HEK293 (cell line): Measurements from ENCODE around the gene DHX57.
A peak's percentile ranks its signal among the peaks of the same experiment; 100 is the strongest.

ENCODE experiments used
- HIC1 ChIP-seq: fragments of 450-650 bp; formaldehyde crosslinking; IDR thresholded peaks from 2 replicates; pipeline ENCODE4 v1.5.1; 2016; ENCODE audit warnings: missing biosample characterization, missing genetic modification characterization
- IKZF3 ChIP-seq: fragments of 450-650 bp; IDR thresholded peaks from 2 replicates; pipeline ENCODE4 v1.5.0; 2018; ENCODE audit warnings: missing biosample characterization, mild to moderate bottlenecking, missing genetic modification characterization, moderate library complexity
- PATZ1 ChIP-seq: fragments of 450-650 bp; formaldehyde crosslinking; IDR thresholded peaks from 2 replicates; pipeline ENCODE4 v1.5.1; 2016; ENCODE audit warnings: missing biosample characterization, missing genetic modification characterization
- SP7 ChIP-seq: fragments of 450-650 bp; formaldehyde crosslinking; IDR thresholded peaks from 2 replicates; pipeline ENCODE4 v1.5.1; 2016; ENCODE audit warnings: missing biosample characterization, missing genetic modification characterization
- ZFP41 ChIP-seq: fragments of 450-650 bp; formaldehyde crosslinking; IDR thresholded peaks from 2 replicates; pipeline ENCODE4 v1.5.1; 2016; ENCODE audit warnings: missing biosample characterization, missing genetic modification characterization, borderline replicate concordance
- ZNF157 ChIP-seq: fragments of 450-650 bp; formaldehyde crosslinking; IDR thresholded peaks from 2 replicates; pipeline ENCODE4 v1.5.1; 2016; ENCODE audit warnings: missing biosample characterization, missing genetic modification characterization
- ZNF184 ChIP-seq: fragments of 450-650 bp; IDR thresholded peaks from 2 replicates; pipeline ENCODE4 v1.5.1; 2018; ENCODE audit warnings: missing biosample characterization, mild to moderate bottlenecking, missing genetic modification characterization
- ZNF223 ChIP-seq: fragments of 450-650 bp; formaldehyde crosslinking; IDR thresholded peaks from 2 replicates; pipeline ENCODE4 v1.5.1; 2016; ENCODE audit warnings: missing biosample characterization, missing genetic modification characterization
- ZNF433 ChIP-seq: fragments of 450-650 bp; formaldehyde crosslinking; IDR thresholded peaks from 2 replicates; pipeline ENCODE4 v1.5.1; 2016; ENCODE audit warnings: missing biosample characterization, missing genetic modification characterization, low read depth
- ZNF501 ChIP-seq: fragments of 450-650 bp; formaldehyde crosslinking; IDR thresholded peaks from 2 replicates; pipeline ENCODE4 v1.5.1; 2016; ENCODE audit warnings: missing biosample characterization, missing genetic modification characterization
- ZNF518A ChIP-seq: fragments of 450-650 bp; formaldehyde crosslinking; conservative IDR thresholded peaks from 2 replicates; pipeline ENCODE4 v1.5.1; 2016; ENCODE audit warnings: low read depth, missing biosample characterization, missing genetic modification characterization
- ZNF555 ChIP-seq: fragments of 450-650 bp; formaldehyde crosslinking; conservative IDR thresholded peaks from 2 replicates; pipeline ENCODE4 v1.5.1; 2017; ENCODE audit warnings: missing biosample characterization, mild to moderate bottlenecking, missing genetic modification characterization, inconsistent platforms
- ZSCAN23 ChIP-seq: fragments of 450-650 bp; formaldehyde crosslinking; IDR thresholded peaks from 2 replicates; pipeline ENCODE4 v1.5.1; 2016; ENCODE audit warnings: missing biosample characterization, missing genetic modification characterization
- TF ChIP-seq, protein P1 (sequence below): fragments of 450-650 bp; formaldehyde crosslinking; IDR thresholded peaks from 2 replicates; pipeline ENCODE4 v1.5.1; 2016; ENCODE audit warnings: missing biosample characterization, missing genetic modification characterization
- TF ChIP-seq, protein P2 (sequence below): fragments of 450-650 bp; formaldehyde crosslinking; IDR thresholded peaks from 2 replicates; pipeline ENCODE4 v1.5.1; 2017; ENCODE audit warnings: missing biosample characterization, missing genetic modification characterization
- TF ChIP-seq, protein P3 (sequence below): fragments of 450-650 bp; formaldehyde crosslinking; IDR thresholded peaks from 2 replicates; pipeline ENCODE4 v1.5.1; 2016; ENCODE audit warnings: missing biosample characterization, missing genetic modification characterization, borderline replicate concordance
- TF ChIP-seq, protein P4 (sequence below): fragments of 450-650 bp; formaldehyde crosslinking; IDR thresholded peaks from 2 replicates; pipeline ENCODE4 v1.5.1; 2017; ENCODE audit warnings: missing biosample characterization, missing genetic modification characterization

Gene DHX57

DNA sequence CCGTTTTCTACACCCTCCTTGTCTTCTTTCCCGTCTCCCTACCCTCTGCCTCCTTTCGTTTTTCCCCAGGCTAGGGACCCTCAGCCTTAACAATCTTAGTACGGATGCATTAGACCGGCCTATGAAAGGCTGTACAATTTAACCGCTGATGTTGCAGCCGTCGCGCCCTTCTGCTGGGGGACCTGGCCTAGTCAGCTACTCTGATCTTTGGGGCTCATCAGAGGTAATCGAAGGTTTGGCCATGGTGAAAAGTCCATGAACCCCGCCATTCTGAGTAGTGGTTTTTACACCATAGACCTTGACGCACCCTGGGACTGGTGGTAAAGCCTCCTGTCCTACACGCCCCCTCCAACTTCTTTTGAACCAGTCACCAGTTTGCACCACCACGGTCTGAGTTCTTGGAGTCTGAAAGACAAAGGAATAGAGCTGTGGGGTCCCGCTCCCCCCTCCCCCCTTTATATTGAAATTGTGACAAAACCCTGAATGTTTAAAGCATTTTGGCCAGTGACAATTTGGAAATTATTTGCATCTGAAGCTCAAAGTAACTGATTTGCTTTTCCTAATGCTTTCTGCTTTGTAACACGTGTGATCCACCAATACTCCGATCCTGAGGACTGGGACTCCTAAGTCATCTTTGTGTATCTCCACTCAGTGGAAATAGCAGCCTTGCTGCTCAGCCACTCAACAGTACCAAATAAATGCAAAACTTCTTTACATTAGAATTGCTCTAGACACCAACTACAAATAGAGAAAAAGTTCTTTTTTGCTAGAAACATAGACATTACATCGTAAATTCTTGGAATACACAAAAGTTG is 123.9 kb downstream of the DHX57 start (continued):
- TF ChIP-seq ZNF518A (tag by site-specific recombination) (no peak; the same call in 1 of the 2 replicates), IKZF3 (tag by site-specific recombination) (no peak), ZSCAN23 (tag by site-specific recombination) (no peak), ZNF184 (tag by site-specific recombination) (no peak), ZNF157 (no peak), ZFP41 (no peak), ZNF501 (tag by site-specific recombination) (no peak), HIC1 (tag by site-specific recombination) (no peak), ZNF433 (tag by site-specific recombination) (no peak), PATZ1 (tag by site-specific recombination) (peak; percentile 79), ZNF555 (tag by site-specific recombination) (no peak), ZNF223 (tag by site-specific recombination) (no peak), SP7 (no peak)
- TF ChIP-seq, protein P1, sequence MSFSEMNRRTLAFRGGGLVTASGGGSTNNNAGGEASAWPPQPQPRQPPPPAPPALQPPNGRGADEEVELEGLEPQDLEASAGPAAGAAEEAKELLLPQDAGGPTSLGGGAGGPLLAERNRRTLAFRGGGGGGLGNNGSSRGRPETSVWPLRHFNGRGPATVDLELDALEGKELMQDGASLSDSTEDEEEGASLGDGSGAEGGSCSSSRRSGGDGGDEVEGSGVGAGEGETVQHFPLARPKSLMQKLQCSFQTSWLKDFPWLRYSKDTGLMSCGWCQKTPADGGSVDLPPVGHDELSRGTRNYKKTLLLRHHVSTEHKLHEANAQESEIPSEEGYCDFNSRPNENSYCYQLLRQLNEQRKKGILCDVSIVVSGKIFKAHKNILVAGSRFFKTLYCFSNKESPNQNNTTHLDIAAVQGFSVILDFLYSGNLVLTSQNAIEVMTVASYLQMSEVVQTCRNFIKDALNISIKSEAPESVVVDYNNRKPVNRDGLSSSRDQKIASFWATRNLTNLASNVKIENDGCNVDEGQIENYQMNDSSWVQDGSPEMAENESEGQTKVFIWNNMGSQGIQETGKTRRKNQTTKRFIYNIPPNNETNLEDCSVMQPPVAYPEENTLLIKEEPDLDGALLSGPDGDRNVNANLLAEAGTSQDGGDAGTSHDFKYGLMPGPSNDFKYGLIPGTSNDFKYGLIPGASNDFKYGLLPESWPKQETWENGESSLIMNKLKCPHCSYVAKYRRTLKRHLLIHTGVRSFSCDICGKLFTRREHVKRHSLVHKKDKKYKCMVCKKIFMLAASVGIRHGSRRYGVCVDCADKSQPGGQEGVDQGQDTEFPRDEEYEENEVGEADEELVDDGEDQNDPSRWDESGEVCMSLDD: 0 out of 2 replicates have a peak, but pooled peaks have one; percentile 17
- TF ChIP-seq, protein P2, sequence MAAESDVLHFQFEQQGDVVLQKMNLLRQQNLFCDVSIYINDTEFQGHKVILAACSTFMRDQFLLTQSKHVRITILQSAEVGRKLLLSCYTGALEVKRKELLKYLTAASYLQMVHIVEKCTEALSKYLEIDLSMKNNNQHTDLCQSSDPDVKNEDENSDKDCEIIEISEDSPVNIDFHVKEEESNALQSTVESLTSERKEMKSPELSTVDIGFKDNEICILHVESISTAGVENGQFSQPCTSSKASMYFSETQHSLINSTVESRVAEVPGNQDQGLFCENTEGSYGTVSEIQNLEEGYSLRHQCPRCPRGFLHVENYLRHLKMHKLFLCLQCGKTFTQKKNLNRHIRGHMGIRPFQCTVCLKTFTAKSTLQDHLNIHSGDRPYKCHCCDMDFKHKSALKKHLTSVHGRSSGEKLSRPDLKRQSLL: no peak
- TF ChIP-seq, protein P3, sequence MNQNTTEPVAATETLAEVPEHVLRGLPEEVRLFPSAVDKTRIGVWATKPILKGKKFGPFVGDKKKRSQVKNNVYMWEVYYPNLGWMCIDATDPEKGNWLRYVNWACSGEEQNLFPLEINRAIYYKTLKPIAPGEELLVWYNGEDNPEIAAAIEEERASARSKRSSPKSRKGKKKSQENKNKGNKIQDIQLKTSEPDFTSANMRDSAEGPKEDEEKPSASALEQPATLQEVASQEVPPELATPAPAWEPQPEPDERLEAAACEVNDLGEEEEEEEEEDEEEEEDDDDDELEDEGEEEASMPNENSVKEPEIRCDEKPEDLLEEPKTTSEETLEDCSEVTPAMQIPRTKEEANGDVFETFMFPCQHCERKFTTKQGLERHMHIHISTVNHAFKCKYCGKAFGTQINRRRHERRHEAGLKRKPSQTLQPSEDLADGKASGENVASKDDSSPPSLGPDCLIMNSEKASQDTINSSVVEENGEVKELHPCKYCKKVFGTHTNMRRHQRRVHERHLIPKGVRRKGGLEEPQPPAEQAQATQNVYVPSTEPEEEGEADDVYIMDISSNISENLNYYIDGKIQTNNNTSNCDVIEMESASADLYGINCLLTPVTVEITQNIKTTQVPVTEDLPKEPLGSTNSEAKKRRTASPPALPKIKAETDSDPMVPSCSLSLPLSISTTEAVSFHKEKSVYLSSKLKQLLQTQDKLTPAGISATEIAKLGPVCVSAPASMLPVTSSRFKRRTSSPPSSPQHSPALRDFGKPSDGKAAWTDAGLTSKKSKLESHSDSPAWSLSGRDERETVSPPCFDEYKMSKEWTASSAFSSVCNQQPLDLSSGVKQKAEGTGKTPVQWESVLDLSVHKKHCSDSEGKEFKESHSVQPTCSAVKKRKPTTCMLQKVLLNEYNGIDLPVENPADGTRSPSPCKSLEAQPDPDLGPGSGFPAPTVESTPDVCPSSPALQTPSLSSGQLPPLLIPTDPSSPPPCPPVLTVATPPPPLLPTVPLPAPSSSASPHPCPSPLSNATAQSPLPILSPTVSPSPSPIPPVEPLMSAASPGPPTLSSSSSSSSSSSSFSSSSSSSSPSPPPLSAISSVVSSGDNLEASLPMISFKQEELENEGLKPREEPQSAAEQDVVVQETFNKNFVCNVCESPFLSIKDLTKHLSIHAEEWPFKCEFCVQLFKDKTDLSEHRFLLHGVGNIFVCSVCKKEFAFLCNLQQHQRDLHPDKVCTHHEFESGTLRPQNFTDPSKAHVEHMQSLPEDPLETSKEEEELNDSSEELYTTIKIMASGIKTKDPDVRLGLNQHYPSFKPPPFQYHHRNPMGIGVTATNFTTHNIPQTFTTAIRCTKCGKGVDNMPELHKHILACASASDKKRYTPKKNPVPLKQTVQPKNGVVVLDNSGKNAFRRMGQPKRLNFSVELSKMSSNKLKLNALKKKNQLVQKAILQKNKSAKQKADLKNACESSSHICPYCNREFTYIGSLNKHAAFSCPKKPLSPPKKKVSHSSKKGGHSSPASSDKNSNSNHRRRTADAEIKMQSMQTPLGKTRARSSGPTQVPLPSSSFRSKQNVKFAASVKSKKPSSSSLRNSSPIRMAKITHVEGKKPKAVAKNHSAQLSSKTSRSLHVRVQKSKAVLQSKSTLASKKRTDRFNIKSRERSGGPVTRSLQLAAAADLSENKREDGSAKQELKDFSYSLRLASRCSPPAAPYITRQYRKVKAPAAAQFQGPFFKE (tag by site-specific recombination): no peak
- TF ChIP-seq, protein P4, sequence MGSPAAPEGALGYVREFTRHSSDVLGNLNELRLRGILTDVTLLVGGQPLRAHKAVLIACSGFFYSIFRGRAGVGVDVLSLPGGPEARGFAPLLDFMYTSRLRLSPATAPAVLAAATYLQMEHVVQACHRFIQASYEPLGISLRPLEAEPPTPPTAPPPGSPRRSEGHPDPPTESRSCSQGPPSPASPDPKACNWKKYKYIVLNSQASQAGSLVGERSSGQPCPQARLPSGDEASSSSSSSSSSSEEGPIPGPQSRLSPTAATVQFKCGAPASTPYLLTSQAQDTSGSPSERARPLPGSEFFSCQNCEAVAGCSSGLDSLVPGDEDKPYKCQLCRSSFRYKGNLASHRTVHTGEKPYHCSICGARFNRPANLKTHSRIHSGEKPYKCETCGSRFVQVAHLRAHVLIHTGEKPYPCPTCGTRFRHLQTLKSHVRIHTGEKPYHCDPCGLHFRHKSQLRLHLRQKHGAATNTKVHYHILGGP (tag by site-specific recombination): no peak
